Neural progenitor cell (in vitro differentiated cells): ENCODE data around the gene HOXD12. TPM values are rescaled to one million over a fixed set of nuclear protein-coding genes. Genes with fewer than 3 reads are reported as not detected.
A peak's percentile ranks its signal among the peaks of the same experiment; 100 is the strongest.

ENCODE experiments used
- DNase-seq: peaks from one replicate; pipeline ENCODE4 v3.0.0-alpha.2; 2016; ENCODE audit warnings: low spot score
- H2AFZ ChIP-seq: fragments of 200-600 bp; sonication (generic); replicated peaks from 2 replicates; pipeline ENCODE4 v1.6.1; 2016; ENCODE audit warnings: antibody characterized with exemption
- H3F3A ChIP-seq: fragments of 200-600 bp; sonication (generic); 2 replicates; pipeline ENCODE4 v1.6.1; 2016; ENCODE audit warnings: antibody characterized with exemption, low read depth
- H3K27ac ChIP-seq: fragments of 200-600 bp; sonication (generic); 2 replicates; pipeline ENCODE4 v1.5.1; 2016; ENCODE audit warnings: mild to moderate bottlenecking
- H3K27me3 ChIP-seq: fragments of 200-600 bp; sonication (generic); 2 replicates; pipeline ENCODE4 v1.6.1; 2016; ENCODE audit warnings: mild to moderate bottlenecking, moderate library complexity
- H3K36me3 ChIP-seq: fragments of 200-600 bp; sonication (generic); 2 replicates; pipeline ENCODE4 v1.5.1; 2016
- H3K4me1 ChIP-seq: fragments of 200-600 bp; sonication (generic); 2 replicates; pipeline ENCODE4 v1.6.1; 2016; ENCODE audit warnings: mixed run types
- H3K4me2 ChIP-seq: fragments of 200-600 bp; sonication (generic); 2 replicates; pipeline ENCODE4 v1.6.1; 2016
- H3K4me3 ChIP-seq: fragments of 200-600 bp; sonication (generic); 2 replicates; pipeline ENCODE4 v1.5.1; 2016
- H3K79me2 ChIP-seq: fragments of 200-600 bp; sonication (generic); 2 replicates; pipeline ENCODE4 v1.6.1; 2016; ENCODE audit warnings: low read depth
- H3K9ac ChIP-seq: fragments of 200-600 bp; sonication (generic); 2 replicates; pipeline ENCODE4 v1.6.1; 2016
- H3K9me3 ChIP-seq: fragments of 200-600 bp; sonication (generic); 2 replicates; pipeline ENCODE4 v1.5.1; 2016; ENCODE audit warnings: low read depth
- H4K20me1 ChIP-seq: fragments of 200-600 bp; sonication (generic); 2 replicates; pipeline ENCODE4 v1.6.1; 2016; ENCODE audit warnings: low read depth
- H3K27ac Mint-ChIP-seq: 3 replicates; pipeline ENCODE4 v1.8.0; 2021; ENCODE audit warnings: mixed read lengths
- H3K27me3 Mint-ChIP-seq: 2 replicates; pipeline ENCODE4 v1.8.0; 2022; ENCODE audit warnings: low read depth, mild to moderate bottlenecking, inconsistent platforms, moderate library complexity, mixed read lengths; ENCODE audit not compliant: insufficient read depth
- H3K36me3 Mint-ChIP-seq: 3 replicates; pipeline ENCODE4 v1.8.0; 2021; ENCODE audit warnings: mixed read lengths
- H3K4me1 Mint-ChIP-seq: 3 replicates; pipeline ENCODE4 v1.8.0; 2021; ENCODE audit warnings: mixed read lengths
- H3K4me3 Mint-ChIP-seq: 3 replicates; pipeline ENCODE4 v1.8.0; 2021; ENCODE audit warnings: mild to moderate bottlenecking, moderate library complexity, mixed read lengths
- H3K9me3 Mint-ChIP-seq: 3 replicates; pipeline ENCODE4 v1.8.0; 2020; ENCODE audit warnings: mixed read lengths
- EZH2 ChIP-seq: fragments of 200-600 bp; sonication (generic); IDR thresholded peaks from 2 replicates; pipeline ENCODE4 v1.6.1; 2017; ENCODE audit warnings: antibody characterized with exemption, mild to moderate bottlenecking, moderate library complexity
- EZH2phosphoT487 ChIP-seq: fragments of 200-600 bp; sonication (generic); IDR thresholded peaks from 2 replicates; pipeline ENCODE4 v1.6.1; 2017; ENCODE audit warnings: antibody characterized with exemption
- total RNA-seq: library from RNA; depleted of rRNA; stranded (reverse); fragments of >200 nt; gene quantifications from 2 replicates; pipeline ENCODE4 v1.2.3, GENCODE V29; 2015; ENCODE audit warnings: low replicate concordance
- TF ChIP-seq, protein P1 (sequence below): fragments of 200-600 bp; sonication (generic); IDR thresholded peaks from 2 replicates; pipeline ENCODE4 v1.5.1; 2017; ENCODE audit warnings: antibody characterized with exemption, mild to moderate bottlenecking

HOXD12 gene
- total RNA-seq, 1 donor from 2014 or later = not detected

DNA sequence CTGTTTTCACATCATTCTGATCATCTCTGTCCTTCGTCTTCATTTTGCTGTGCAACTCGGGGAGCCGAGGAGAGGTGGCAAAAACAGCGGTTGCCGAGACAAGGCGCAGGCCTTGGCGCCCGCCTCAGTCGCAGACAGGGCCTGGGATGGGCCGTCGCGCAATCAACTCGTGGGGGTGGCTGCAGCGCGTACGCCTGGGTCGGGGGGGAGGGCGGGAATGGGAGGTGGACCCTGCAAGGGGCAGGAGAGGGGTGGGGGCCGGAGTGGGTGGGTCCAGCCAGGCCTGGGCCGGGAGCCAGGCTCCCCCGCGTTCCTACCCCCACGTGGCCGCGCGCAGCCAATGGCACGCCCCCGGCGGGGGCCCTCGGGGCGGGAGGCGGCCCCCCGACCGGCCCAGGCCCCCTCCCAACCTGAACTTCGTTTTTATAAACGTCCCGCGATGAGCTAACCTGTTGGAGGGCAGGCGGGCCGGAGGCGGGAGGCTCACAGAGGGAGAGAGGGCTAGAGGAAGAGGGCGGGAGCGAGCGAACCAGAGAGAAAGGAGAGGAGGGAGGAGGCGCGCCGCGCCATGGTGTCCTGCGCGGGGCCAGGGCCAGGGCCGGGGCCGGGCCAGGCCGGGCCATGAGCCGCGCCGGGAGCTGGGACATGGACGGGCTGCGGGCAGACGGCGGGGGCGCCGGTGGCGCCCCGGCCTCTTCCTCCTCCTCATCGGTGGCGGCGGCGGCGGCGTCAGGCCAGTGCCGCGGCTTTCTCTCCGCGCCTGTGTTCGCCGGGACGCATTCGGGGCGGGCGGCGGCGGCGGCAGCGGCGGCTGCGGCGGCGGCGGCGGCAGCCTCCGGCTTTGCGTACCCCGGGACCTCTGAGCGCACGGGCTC, 7.1 kb upstream of the HOXD12 start, which contains the start of gene HOXD13:
TSS of gene HOXD13 (plus strand) at position 452 of the 875 bp plus-strand sequence. CDS start at position 622, 170 bp downstream.
- no peak within 1 kb of the TSS for H3K27ac ChIP-seq
- peaks cover 6% of the 10 kb centered on the region for H3K9me3 Mint-ChIP-seq
- peaks cover 100% of the 10 kb centered on the region for H3K27me3 ChIP-seq
- TF ChIP-seq EZH2phosphoT487 (peak; percentile 75), EZH2 (peak; percentile 37)
- TF ChIP-seq, protein P1, sequence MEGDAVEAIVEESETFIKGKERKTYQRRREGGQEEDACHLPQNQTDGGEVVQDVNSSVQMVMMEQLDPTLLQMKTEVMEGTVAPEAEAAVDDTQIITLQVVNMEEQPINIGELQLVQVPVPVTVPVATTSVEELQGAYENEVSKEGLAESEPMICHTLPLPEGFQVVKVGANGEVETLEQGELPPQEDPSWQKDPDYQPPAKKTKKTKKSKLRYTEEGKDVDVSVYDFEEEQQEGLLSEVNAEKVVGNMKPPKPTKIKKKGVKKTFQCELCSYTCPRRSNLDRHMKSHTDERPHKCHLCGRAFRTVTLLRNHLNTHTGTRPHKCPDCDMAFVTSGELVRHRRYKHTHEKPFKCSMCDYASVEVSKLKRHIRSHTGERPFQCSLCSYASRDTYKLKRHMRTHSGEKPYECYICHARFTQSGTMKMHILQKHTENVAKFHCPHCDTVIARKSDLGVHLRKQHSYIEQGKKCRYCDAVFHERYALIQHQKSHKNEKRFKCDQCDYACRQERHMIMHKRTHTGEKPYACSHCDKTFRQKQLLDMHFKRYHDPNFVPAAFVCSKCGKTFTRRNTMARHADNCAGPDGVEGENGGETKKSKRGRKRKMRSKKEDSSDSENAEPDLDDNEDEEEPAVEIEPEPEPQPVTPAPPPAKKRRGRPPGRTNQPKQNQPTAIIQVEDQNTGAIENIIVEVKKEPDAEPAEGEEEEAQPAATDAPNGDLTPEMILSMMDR = no peak
- peak within 1 kb of the TSS; percentile 80 for H3K4me3 Mint-ChIP-seq
- no peak within 1 kb of the TSS for H3K9ac ChIP-seq
- H4K20me1 ChIP-seq = peaks cover 88% of the 10 kb centered on the region
- no peaks in the 10 kb centered on the region for H3F3A ChIP-seq
- H2AFZ ChIP-seq = peak within 1 kb of the TSS; percentile 64
- H3K4me3 ChIP-seq = peak within 1 kb of the TSS; percentile 52
- H3K27me3 Mint-ChIP-seq = peaks cover 90% of the 10 kb centered on the region
- no peaks in the 10 kb centered on the region for H3K4me1 ChIP-seq
- DNase-seq = peak; percentile 80
- H3K9me3 ChIP-seq = no peaks in the 10 kb centered on the region
- no peaks in the 10 kb centered on the region for H3K79me2 ChIP-seq
- peaks cover 6% of the 10 kb centered on the region for H3K4me1 Mint-ChIP-seq
- peak within 1 kb of the TSS; percentile 80 for H3K4me2 ChIP-seq
- no peaks in the 10 kb centered on the region for H3K36me3 ChIP-seq
- no peak within 1 kb of the TSS for H3K27ac Mint-ChIP-seq
- no peaks in the 10 kb centered on the region for H3K36me3 Mint-ChIP-seq

DNA sequence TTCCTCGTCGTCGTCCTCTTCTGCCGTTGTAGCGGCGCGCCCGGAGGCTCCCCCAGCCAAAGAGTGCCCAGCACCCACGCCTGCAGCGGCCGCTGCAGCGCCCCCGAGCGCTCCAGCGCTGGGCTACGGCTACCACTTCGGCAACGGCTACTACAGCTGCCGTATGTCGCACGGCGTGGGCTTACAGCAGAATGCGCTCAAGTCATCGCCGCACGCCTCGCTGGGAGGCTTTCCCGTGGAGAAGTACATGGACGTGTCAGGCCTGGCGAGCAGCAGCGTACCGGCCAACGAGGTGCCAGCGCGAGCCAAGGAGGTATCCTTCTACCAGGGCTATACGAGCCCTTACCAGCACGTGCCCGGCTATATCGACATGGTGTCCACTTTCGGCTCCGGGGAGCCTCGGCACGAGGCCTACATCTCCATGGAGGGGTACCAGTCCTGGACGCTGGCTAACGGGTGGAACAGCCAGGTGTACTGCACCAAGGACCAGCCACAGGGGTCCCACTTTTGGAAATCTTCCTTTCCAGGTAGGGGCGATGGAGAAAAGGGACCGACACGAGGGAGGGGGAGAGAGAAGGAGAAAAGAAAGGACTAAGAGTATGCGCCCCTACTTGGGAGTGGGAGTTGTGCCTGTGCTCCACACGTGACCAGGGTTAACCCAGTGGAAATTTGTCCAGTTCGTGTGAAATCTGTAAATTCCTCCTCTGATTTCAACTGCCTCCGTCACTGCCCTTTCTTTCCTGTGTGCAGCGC, 6.3 kb upstream of the HOXD12 start:
- H3K79me2 ChIP-seq = no peaks in the 10 kb centered on the region
- peaks cover 6% of the 10 kb centered on the region for H3K9me3 Mint-ChIP-seq
- peaks cover 100% of the 10 kb centered on the region for H3K27me3 ChIP-seq
- peaks cover 93% of the 10 kb centered on the region for H4K20me1 ChIP-seq
- H2AFZ ChIP-seq = peak overlapping the region; percentile 64
- no peak overlapping the region for H3K27ac ChIP-seq
- H3K27me3 Mint-ChIP-seq = peaks cover 90% of the 10 kb centered on the region
- no peaks in the 10 kb centered on the region for H3K9me3 ChIP-seq
- H3K4me3 ChIP-seq = peak overlapping the region; percentile 52
- peak overlapping the region; percentile 72 for H3K4me3 Mint-ChIP-seq
- no peaks in the 10 kb centered on the region for H3F3A ChIP-seq
- no peak overlapping the region for H3K27ac Mint-ChIP-seq
- H3K4me2 ChIP-seq = peak overlapping the region; percentile 80
- H3K4me1 ChIP-seq = no peaks in the 10 kb centered on the region
- TF ChIP-seq EZH2phosphoT487 (peak; percentile 90), EZH2 (peak; percentile 98)
- TF ChIP-seq, protein P1 = peak; percentile 35
- no peaks in the 10 kb centered on the region for H3K36me3 ChIP-seq
- no peaks in the 10 kb centered on the region for H3K36me3 Mint-ChIP-seq
- H3K9ac ChIP-seq = no peak overlapping the region
- peak; percentile 71 for DNase-seq
- peaks cover 10% of the 10 kb centered on the region for H3K4me1 Mint-ChIP-seq

DNA sequence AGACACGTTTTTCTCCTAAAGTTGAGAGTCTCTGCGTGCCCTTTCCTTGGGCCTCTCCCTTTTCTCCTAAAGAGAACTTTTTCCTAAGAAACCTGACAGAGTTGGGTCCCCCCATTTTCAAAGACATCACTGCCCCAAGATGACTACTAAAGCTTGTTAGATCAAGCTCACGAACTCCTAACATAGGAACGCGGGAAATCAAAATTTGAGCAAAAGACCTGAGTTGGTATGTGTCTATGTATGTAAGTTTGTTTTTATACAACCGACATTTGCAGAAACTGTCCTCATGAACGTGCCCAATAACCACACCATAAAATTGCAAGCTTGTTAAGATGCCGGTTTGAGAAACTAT, 5.7 kb upstream of the HOXD12 start:
- peak overlapping the region; percentile 7 for H3K4me3 Mint-ChIP-seq
- no peak overlapping the region for H3K4me2 ChIP-seq

More for the DNA sequence above, 5.7 kb upstream of the HOXD12 start:
- Mint-ChIP-seq H3K27me3 (peaks cover 90% of the 10 kb centered on the region), H3K9me3 (peaks cover 6% of the 10 kb centered on the region), H3K4me1 (peaks cover 10% of the 10 kb centered on the region), H3K27ac (no peak overlapping the region), H3K36me3 (no peaks in the 10 kb centered on the region)
- Histone ChIP-seq H3K79me2 (no peaks in the 10 kb centered on the region), H3K27me3 (peaks cover 100% of the 10 kb centered on the region), H2AFZ (no peak overlapping the region), H3K27ac (no peak overlapping the region), H3F3A (no peaks in the 10 kb centered on the region), H4K20me1 (peaks cover 94% of the 10 kb centered on the region), H3K36me3 (no peaks in the 10 kb centered on the region), H3K9me3 (no peaks in the 10 kb centered on the region), H3K4me1 (no peaks in the 10 kb centered on the region), H3K4me3 (no peak overlapping the region), H3K9ac (no peak overlapping the region)
- TF ChIP-seq EZH2 (peak; percentile 87), EZH2phosphoT487 (no peak)
- DNase-seq = no peak
